ENCODE data around the gene POLRMT. TPM values are rescaled to one million over a fixed set of nuclear protein-coding genes. Genes with fewer than 3 reads are reported as not detected.

The POLRMT gene
- total RNA-seq, 1 experiment from 2014 or later, result 104 TPM

DNA sequence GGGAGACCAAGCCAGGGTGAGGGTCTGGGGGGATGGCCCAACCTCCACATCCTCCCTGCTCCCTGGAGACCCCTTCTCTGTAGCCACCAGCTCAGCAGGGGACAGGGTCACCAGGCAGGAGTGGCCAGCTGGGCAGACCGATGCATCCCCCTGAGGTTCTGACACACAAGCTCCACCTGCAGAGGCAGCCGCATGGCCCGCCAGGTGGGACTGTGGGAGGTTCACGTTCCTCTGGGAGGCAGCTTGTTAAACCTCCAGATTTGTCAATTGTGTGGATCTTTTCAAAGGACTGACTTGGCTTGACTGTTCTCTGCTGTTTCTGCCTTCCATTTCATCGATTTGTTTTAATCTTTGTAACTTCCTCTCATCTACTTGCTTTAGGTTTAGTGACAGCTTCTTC is 8.1 kb downstream of the POLRMT start:
- Histone ChIP-seq H3K27me3 (ENCODE audit: insufficient read depth, low read length) (no peaks in the 10 kb centered on the region), H4K20me1 (ENCODE audit: control insufficient read depth, insufficient read depth, insufficient read length) (no peaks in the 10 kb centered on the region)
- H3K4me3 Mint-ChIP-seq, result no peak overlapping the region; a peak in 1 of 5 replicates

More for the DNA sequence above, 8.1 kb downstream of the POLRMT start:
- H2BK15ac ChIP-seq (ENCODE audit: low read depth, low read length), result no peak overlapping the region
- Mint-ChIP-seq H3K9me3 (no peaks in the 10 kb centered on the region), H3K27ac (no peak overlapping the region), H3K4me1 (0 out of 4 replicates have a peak, but pooled peaks cover 0 to 2% of the 10 kb centered on the region in 2 experiments), H3K27me3 (ENCODE audit: low read depth) (no peaks in the 10 kb centered on the region), H3K36me3 (ENCODE audit: insufficient read depth in 1 of 3, low read depth in 3 of 3) (peaks cover 30 to 51% (median 46%) of the 10 kb centered on the region in 3 experiments; a peak in 6 of 7 replicates)
- H2AFZ ChIP-seq (ENCODE audit: low read length), result no peak overlapping the region
- H3K56ac ChIP-seq (ENCODE audit: insufficient read length, low read depth, low read length), result no peak overlapping the region
- no peak overlapping the region for H4K8ac ChIP-seq (replicated peaks; ENCODE audit: insufficient read length, low read depth, low read length)
- no peaks in the 10 kb centered on the region for H3K4me1 ChIP-seq (ENCODE audit: insufficient read depth, low read length)
- no CpG with 5 or more reads among the region's 5 CpGs for WGBS (ENCODE audit: extremely low coverage, insufficient read length, low lambda C conversion rate)
- no peak overlapping the region for H3K18ac ChIP-seq (ENCODE audit: insufficient read length, low read depth, low read length)
- H4K5ac ChIP-seq (ENCODE audit: insufficient read length, low read depth, low read length), result no peak overlapping the region
- no peaks in the 10 kb centered on the region for H3K23me2 ChIP-seq (ENCODE audit: insufficient read length, low read depth, low read length, poor library complexity, severe bottlenecking)
- no peak overlapping the region for H3K27ac ChIP-seq (ENCODE audit: insufficient read length, low read depth, low read length)
- H3K79me1 ChIP-seq (ENCODE audit: insufficient read depth, low read depth, low read length, poor library complexity, severe bottlenecking), result peaks cover 5% of the 10 kb centered on the region
- no peaks in the 10 kb centered on the region for H3K79me2 ChIP-seq (ENCODE audit: insufficient read depth, low read length)
- no peak overlapping the region for H3T11ph ChIP-seq (ENCODE audit: low read length)
- H3K4ac ChIP-seq (ENCODE audit: low read depth, low read length), result no peak overlapping the region
- no peak for DNase-seq
- H3K23ac ChIP-seq (ENCODE audit: insufficient read length, low read depth, low read length), result no peak overlapping the region
- H3K9me3 ChIP-seq (ENCODE audit: control insufficient read depth, low read depth, low read length), result no peaks in the 10 kb centered on the region
- no peak overlapping the region for H2BK12ac ChIP-seq (ENCODE audit: insufficient read length, low read depth, low read length)
- no peak overlapping the region for H3K4me2 ChIP-seq (ENCODE audit: insufficient read depth, insufficient read length, low read length)
- H2BK120ac ChIP-seq (ENCODE audit: low read depth, low read length, poor library complexity, severe bottlenecking), result no peak overlapping the region
- no peak overlapping the region for H3K14ac ChIP-seq (ENCODE audit: insufficient read depth, low read length)
- no peak overlapping the region for H2BK20ac ChIP-seq (ENCODE audit: low read depth, low read length, poor library complexity, severe bottlenecking)
- no peak overlapping the region for H4K91ac ChIP-seq (ENCODE audit: insufficient read length, low read depth, low read length)
- TF ChIP-seq, protein P1, sequence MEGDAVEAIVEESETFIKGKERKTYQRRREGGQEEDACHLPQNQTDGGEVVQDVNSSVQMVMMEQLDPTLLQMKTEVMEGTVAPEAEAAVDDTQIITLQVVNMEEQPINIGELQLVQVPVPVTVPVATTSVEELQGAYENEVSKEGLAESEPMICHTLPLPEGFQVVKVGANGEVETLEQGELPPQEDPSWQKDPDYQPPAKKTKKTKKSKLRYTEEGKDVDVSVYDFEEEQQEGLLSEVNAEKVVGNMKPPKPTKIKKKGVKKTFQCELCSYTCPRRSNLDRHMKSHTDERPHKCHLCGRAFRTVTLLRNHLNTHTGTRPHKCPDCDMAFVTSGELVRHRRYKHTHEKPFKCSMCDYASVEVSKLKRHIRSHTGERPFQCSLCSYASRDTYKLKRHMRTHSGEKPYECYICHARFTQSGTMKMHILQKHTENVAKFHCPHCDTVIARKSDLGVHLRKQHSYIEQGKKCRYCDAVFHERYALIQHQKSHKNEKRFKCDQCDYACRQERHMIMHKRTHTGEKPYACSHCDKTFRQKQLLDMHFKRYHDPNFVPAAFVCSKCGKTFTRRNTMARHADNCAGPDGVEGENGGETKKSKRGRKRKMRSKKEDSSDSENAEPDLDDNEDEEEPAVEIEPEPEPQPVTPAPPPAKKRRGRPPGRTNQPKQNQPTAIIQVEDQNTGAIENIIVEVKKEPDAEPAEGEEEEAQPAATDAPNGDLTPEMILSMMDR (conservative IDR thresholded peaks at IDR 0.05), result no peak
- H3K9ac ChIP-seq (ENCODE audit: extremely low read depth, insufficient read length, low read length), result no peak overlapping the region
- no peak overlapping the region for H2BK5ac ChIP-seq (ENCODE audit: insufficient read length, low read length)
- no peak overlapping the region for H2AK5ac ChIP-seq (ENCODE audit: insufficient read length, low read length)
